GM18951 (cell line): ENCODE measurements around the gene FCHSD2.

Experiments used
- POLR2A ChIP-seq: IDR thresholded peaks from 4 replicates; pipeline ENCODE4 v1.6.1; 2011; ENCODE audit warnings: mild to moderate bottlenecking; ENCODE audit not compliant: insufficient read length, insufficient read depth; ENCODE audit errors: extremely low read depth
- in situ Hi-C: fragments of 300-500 bp; cut with MboI; formaldehyde crosslinking; loops from one replicate; pipeline ENCODE4 v1.12.0; 2022; ENCODE audit warnings: low sequenced_read_pairs, mixed read lengths, inconsistent platforms; ENCODE audit not compliant: unreplicated experiment

Gene FCHSD2

DNA sequence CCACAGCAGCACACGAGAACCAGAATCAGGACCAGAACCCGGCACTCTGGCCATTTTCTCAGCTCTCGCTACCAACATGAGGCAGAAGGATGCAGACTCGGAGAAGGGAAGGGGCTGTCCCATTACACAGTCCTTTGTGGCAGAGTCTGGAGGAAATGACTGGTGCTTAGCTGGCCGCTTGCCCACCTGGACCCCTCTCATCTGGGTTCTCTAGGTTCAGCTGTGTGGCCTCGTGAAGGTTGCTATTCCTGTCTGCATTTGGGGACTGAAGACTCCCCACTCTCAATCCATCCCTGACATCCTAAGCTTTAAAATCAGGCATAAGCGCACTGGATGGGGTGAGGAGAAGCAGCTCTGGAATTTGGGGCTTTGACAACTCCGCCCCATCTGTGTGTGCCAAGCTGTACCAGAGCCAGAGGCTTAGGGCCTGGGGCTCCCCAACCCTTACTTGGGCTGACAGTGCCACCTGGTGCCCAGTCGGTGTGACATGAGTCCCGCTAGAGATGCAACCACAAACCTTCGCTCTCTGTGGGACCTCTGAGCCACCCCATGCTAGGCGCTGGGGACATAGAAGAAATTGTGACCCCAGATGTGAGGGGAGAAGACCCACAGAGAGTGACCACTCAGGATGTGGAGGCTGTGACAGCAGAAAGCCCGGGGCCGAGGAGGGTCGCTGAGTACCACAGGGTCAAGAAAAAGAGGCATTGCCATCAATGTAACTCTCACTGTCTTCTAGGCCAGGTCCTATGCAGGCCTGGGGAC is 35.8 kb upstream of the FCHSD2 start:
- in situ Hi-C loops: loop anchor here (10.0 kb wide), 2 partner anchors 343 to 453 kb away; no protein-coding TSS in a partner anchor
- no peak for TF ChIP-seq POLR2A

DNA sequence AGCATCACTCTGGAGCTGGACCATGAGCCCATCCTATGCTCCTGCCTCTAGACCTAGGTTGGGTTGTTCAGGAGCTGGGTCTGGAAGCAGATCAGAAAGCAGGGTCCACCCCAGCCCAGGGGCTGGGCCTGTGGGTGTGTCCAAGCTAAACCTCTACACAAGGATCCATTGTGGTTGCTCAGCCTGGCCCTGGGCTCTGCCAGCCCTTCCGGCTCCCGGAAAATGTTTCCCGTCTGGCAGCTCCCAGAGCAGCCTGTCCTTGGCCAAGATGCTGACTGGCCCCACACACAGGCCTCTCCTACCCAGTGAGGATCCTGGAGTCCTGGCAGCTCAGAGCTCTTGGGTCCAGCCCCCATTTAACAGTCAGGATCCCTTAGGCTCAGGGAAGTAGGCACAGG is 35.3 kb upstream of the FCHSD2 start:
- TF ChIP-seq POLR2A: no peak
- in situ Hi-C loops: loop anchor here (10.0 kb wide), 2 partner anchors 343 to 453 kb away; no protein-coding TSS in a partner anchor

DNA sequence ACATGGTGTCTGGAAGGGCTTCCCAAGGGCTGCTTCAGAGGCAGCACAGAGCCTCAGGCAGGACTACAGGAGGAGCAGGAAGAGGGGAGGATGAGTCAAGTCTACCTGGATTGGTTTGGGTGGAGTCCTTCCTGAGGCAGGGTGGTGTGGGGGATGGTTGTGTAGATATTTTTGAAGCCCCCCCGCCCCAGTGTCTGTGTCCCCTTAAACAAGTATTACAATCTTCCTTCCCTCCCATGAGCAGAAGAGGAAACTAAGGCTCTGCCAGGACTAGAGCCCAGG is 34.7 kb upstream of the FCHSD2 start:
- in situ Hi-C loops: loop anchor here (10.0 kb wide), 2 partner anchors 342 to 452 kb away; no protein-coding TSS in a partner anchor

GRCh38 chr11:73176145-73176873 is 34.2 kb upstream of the FCHSD2 start:
- in situ Hi-C loops: loop anchor here (10.0 kb wide), 2 partner anchors 342 to 452 kb away; no protein-coding TSS in a partner anchor
- TF ChIP-seq POLR2A: no peak

More for the DNA sequence above, 34.7 kb upstream of the FCHSD2 start:
- TF ChIP-seq POLR2A: no peak

GRCh38 chr11:73175551-73176144 is 33.5 kb upstream of the FCHSD2 start:
- in situ Hi-C loops: loop anchor here (10.0 kb wide), 2 partner anchors 341 to 451 kb away; no protein-coding TSS in a partner anchor
- no peak for TF ChIP-seq POLR2A

DNA sequence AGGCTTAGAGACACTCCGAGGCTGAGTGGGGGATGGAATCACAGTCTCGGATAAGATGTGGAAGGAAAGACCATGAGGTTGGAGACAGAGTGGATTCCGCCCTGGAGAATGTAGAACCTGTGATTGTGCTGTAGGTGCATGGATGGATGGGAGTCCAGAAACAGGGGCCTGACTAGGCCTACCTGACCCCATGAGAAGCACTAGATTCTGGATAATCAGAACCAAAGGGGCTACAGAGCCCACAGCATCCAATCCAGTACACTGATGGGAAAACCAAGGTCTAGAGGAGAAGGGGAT is 32.3 kb upstream of the FCHSD2 start:
- no peak for TF ChIP-seq POLR2A
- in situ Hi-C loops: loop anchor here (10.0 kb wide), 2 partner anchors 340 to 450 kb away; no protein-coding TSS in a partner anchor

DNA sequence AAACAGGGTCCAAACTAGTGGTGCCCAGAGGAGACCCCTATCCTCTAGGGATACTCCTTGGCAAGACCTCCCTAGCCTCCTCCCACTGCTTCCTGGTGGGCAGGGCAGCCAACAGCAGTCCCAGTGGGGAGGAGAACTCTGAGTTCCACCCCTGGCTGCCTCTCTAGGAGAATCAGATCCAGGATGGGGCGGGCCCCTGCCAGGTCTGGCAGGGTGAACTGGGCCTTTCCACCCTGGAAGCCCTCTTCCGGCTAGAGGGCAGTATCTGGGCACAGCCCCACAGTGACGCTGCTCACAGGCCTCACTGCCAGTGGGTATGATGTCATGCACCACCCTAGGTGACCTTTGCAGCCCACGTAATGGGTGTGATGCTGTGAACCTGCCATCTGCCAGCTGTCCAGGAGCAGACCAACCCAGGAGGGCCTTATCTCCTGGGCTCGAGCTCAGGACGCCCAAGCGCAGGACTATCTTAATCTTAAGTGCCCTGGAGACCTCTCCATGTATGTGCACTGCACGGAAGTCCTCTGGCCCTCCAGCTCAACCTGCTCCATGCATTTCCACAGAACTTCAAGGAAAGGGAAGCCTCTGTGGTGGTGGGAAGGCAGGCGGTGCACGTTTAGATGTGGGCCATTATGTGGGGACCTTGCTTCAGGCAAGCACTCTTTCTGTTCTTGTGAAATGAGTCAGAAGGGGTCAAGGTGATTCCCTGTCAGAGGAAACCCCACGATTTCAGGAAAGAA is 31.8 kb upstream of the FCHSD2 start:
- no peak for TF ChIP-seq POLR2A
- in situ Hi-C loops: loop anchor here (10.0 kb wide), 2 partner anchors 339 to 449 kb away; no protein-coding TSS in a partner anchor

DNA sequence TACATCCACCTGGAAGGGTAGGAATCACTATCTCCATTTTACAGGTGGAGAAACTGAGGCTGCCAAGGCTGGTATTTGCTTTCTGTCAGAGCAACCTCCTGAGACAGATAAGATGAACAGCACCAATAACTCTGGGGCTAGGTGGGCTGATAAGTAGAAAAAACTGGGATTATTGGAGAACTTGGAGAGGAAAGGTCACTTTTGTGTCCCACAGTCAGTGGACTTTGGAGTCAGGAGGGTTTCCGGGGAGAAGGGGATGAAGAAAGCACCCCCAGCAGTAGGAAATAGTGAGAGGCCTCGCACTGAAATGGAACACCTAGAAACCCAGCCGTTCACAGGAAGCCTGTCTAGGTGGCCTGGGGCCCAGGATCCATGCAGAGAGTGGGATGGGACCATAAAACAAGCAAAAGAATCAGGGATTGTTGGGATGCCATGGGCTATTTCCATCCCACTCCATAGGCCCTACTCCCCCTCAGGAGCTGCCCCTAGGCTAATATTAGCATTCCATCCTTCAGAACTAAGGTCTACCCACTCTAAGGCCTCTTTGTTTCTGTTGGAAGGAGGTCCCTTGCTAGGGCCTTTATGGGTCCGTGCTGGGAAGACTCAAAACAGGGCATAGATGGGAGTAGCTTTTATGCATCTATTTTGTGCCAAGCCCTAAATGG is 31.0 kb upstream of the FCHSD2 start:
- no peak for TF ChIP-seq POLR2A
- in situ Hi-C loops: loop anchor here (10.0 kb wide), 2 partner anchors 338 to 448 kb away; no protein-coding TSS in a partner anchor

GRCh38 chr11:73171436-73172161 is 29.5 kb upstream of the FCHSD2 start:
- TF ChIP-seq POLR2A: no peak
- in situ Hi-C loops: loop anchor here (10.0 kb wide), 2 partner anchors 337 to 447 kb away; no protein-coding TSS in a partner anchor

GRCh38 chr11:73170140-73170539 is 28.0 kb upstream of the FCHSD2 start:
- in situ Hi-C loops: loop anchor here (10.0 kb wide), 2 partner anchors 335 to 445 kb away; no protein-coding TSS in a partner anchor

DNA sequence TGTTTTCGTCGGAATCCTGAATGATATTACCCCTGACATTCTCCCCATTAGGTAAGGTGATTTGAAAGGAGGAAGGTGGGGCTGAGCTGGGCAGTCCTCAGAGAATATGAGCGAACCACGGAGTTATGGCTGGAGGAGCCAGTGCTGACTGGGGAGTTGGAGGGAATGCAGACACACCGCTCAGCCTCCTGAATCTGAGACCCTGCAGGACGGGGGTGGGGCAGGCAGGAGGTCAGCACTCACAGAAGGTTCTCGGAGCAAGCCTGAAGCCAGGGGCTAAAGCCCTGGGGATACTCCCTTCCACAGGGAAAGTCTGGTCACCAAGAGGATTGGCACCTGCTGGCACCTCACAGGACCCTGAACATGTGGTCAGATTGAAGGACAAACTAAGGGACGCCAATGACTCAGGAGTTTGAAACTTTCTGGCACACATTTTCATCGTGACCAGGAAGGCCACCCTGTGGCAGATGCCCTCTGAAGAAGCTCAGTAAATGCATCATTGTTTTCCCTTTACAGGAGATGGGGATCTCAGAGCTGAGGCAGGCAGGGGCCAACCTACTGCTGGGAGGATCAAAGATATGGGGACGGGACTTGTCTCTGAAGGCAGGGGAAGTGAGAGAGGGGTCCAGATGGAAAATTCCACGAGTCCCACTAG is 26.9 kb upstream of the FCHSD2 start:
- in situ Hi-C loops: no loop called here
- no peak for TF ChIP-seq POLR2A

More at GRCh38 chr11:73170140-73170539, 28.0 kb upstream of the FCHSD2 start:
- no peak for TF ChIP-seq POLR2A
